HG02981 (cell line): ENCODE results near the gene EIF1AD.
A peak's percentile ranks its signal among the peaks of the same experiment; 100 is the strongest.
"Not testable (repeated sequence)": the region's sequence is repeated elsewhere in the genome, so short reads cannot be mapped to it uniquely, and the experiment has no call there.

Source experiments
- ATAC-seq: cut with Tn5 transposase; IDR thresholded peaks from one replicate; pipeline ENCODE4 v1.9.1; 2021; ENCODE audit warnings: mild to moderate bottlenecking, moderate library complexity; ENCODE audit not compliant: unreplicated experiment

The EIF1AD gene

GRCh38 chr11:65973439-65974110 lies 28.4 kb downstream of the EIF1AD start:
- ATAC-seq, result no peak

- no peak for ATAC-seq
Observed at GRCh38 chr11:65972116-65972515, 29.8 kb downstream of the EIF1AD start.

- no peak for ATAC-seq
Observed at GRCh38 chr11:65968600-65969482, 33.1 kb downstream of the EIF1AD start.

GRCh38 chr11:65967329-65967934 lies 34.5 kb downstream of the EIF1AD start:
- ATAC-seq, result no peak

- ATAC-seq, result no peak
Observed at GRCh38 chr11:65965986-65966762, 35.8 kb downstream of the EIF1AD start.

- ATAC-seq, result no peak
Observed at GRCh38 chr11:65964906-65965305, 37.1 kb downstream of the EIF1AD start.

GRCh38 chr11:65962141-65962564 lies 39.8 kb downstream of the EIF1AD start:
- ATAC-seq, result no peak

- ATAC-seq, result peak; percentile 75
Observed at GRCh38 chr11:65961267-65962140, 40.5 kb downstream of the EIF1AD start, which contains the start of gene SART1. Gene SART1 (plus strand): TSS chr11:65961734. CDS start chr11:65961781, 47 bp downstream.

GRCh38 chr11:65960824-65961266 lies 41.1 kb downstream of the EIF1AD start:
- no peak for ATAC-seq

- ATAC-seq, result no peak
Observed at GRCh38 chr11:65958774-65959420, 43.1 kb downstream of the EIF1AD start.

- no peak for ATAC-seq
Observed at GRCh38 chr11:65958291-65958690, 43.7 kb downstream of the EIF1AD start.

- no peak for ATAC-seq
Observed at GRCh38 chr11:65954771-65955170, 47.2 kb downstream of the EIF1AD start.

GRCh38 chr11:65953471-65953870 lies 48.5 kb downstream of the EIF1AD start:
- no peak for ATAC-seq

- no peak for ATAC-seq
Observed at GRCh38 chr11:65952052-65952521, 49.9 kb downstream of the EIF1AD start.

- ATAC-seq, result not testable (repeated sequence)
Observed at GRCh38 chr11:65951641-65952040, 50.3 kb downstream of the EIF1AD start.

GRCh38 chr11:65950711-65951110 lies 51.2 kb downstream of the EIF1AD start:
- not testable (repeated sequence) for ATAC-seq

GRCh38 chr11:65947603-65948125 lies 54.3 kb downstream of the EIF1AD start:
- no peak for ATAC-seq

GRCh38 chr11:65947133-65947532 lies 54.8 kb downstream of the EIF1AD start:
- ATAC-seq, result no peak

- no peak for ATAC-seq
Observed at GRCh38 chr11:65946655-65947054, 55.3 kb downstream of the EIF1AD start.
